DOHH2 (cell line): Measurements from ENCODE around the gene ERH.

Experiments
- EZH2phosphoT487 ChIP-seq: fragments of 200-600 bp; sonication (generic); IDR thresholded peaks from 2 replicates; pipeline ENCODE4 v1.6.1; 2017; ENCODE audit warnings: borderline replicate concordance, mild to moderate bottlenecking, antibody characterized with exemption, low read length, moderate library complexity, mixed read lengths
- TF ChIP-seq, protein P1 (sequence below): fragments of 200-600 bp; sonication (generic); IDR thresholded peaks from one replicate; pipeline ENCODE4 v1.5.1; 2014; ENCODE audit warnings: antibody characterized with exemption, mild to moderate bottlenecking, low read depth, low read length; ENCODE audit not compliant: poor library complexity, severe bottlenecking

GRCh38 chr14:69337984-69338383 is 60.1 kb downstream of the ERH start:
- TF ChIP-seq, protein P1, sequence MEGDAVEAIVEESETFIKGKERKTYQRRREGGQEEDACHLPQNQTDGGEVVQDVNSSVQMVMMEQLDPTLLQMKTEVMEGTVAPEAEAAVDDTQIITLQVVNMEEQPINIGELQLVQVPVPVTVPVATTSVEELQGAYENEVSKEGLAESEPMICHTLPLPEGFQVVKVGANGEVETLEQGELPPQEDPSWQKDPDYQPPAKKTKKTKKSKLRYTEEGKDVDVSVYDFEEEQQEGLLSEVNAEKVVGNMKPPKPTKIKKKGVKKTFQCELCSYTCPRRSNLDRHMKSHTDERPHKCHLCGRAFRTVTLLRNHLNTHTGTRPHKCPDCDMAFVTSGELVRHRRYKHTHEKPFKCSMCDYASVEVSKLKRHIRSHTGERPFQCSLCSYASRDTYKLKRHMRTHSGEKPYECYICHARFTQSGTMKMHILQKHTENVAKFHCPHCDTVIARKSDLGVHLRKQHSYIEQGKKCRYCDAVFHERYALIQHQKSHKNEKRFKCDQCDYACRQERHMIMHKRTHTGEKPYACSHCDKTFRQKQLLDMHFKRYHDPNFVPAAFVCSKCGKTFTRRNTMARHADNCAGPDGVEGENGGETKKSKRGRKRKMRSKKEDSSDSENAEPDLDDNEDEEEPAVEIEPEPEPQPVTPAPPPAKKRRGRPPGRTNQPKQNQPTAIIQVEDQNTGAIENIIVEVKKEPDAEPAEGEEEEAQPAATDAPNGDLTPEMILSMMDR = no peak
- TF ChIP-seq EZH2phosphoT487 = no peak
